Progenitor cell of endocrine pancreas (in vitro differentiated cells): Measurements from ENCODE around the gene HBG2. TPM values are rescaled to one million over a fixed set of nuclear protein-coding genes. Genes with fewer than 3 reads are reported as not detected.

ENCODE experiments used
- DNase-seq: peaks from one replicate; pipeline ENCODE4 v3.0.0; 2021; ENCODE audit warnings: low spot score; ENCODE audit not compliant: unreplicated experiment
- H3K27ac Mint-ChIP-seq: 2 replicates; pipeline ENCODE4 v1.8.0; 2021; ENCODE audit warnings: mild to moderate bottlenecking, moderate library complexity, mixed read lengths
- H3K27me3 Mint-ChIP-seq: 2 replicates; pipeline ENCODE4 v1.8.0; 2021; ENCODE audit warnings: mixed read lengths
- H3K36me3 Mint-ChIP-seq: 2 replicates; pipeline ENCODE4 v1.8.0; 2022; ENCODE audit warnings: mixed read lengths; ENCODE audit not compliant: insufficient read depth
- H3K4me1 Mint-ChIP-seq: 2 replicates; pipeline ENCODE4 v1.8.0; 2021; ENCODE audit warnings: low read depth, mixed read lengths
- H3K4me3 Mint-ChIP-seq: 2 replicates; pipeline ENCODE4 v1.8.0; 2021; ENCODE audit warnings: low read depth, mild to moderate bottlenecking, moderate library complexity, mixed read lengths
- H3K9me3 Mint-ChIP-seq: 2 replicates; pipeline ENCODE4 v1.8.0; 2021; ENCODE audit warnings: low read depth, mixed read lengths
- total RNA-seq: library from RNA; stranded (reverse); gene quantifications from 2 replicates; pipeline ENCODE4 v1.2.1, GENCODE V29; 2021
- TF ChIP-seq, protein P1 (sequence below): fragments of 200-600 bp; sonication (generic); IDR thresholded peaks from one replicate; pipeline ENCODE4 v1.5.0; 2021; ENCODE audit warnings: antibody characterized with exemption, mild to moderate bottlenecking; ENCODE audit not compliant: unreplicated experiment

The HBG2 gene
- total RNA-seq, 1 donor from 2014 or later, result not detected

DNA sequence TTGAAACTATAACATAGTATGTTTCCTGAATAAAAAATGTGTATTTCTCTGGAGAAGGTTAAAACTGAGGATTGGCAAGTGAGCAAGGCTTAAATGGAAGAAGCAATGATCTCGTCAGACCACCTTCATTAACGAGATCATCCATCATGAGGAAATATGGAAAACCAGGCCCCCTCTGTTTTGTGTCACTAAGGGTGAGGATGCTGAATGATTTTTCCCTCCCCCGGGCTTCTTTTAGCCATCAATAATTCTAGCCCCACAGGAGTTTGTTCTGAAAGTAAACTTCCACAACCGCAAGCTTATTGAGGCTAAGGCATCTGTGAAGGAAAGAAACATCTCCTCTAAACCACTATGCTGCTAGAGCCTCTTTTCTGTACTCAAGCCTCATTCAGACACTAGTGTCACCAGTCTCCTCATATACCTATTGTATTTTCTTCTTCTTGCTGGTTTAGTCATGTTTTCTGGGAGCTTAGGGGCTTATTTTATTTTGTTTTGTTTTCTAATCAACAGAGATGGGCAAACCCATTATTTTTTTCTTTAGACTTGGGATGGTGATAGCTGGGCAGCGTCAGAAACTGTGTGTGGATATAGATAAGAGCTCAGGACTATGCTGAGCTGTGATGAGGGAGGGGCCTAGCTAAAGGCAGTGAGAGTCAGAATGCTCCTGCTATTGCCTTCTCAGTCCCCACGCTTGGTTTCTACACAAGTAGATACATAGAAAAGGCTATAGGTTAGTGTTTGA lies 21.0 kb upstream of the HBG2 start:
- Mint-ChIP-seq H3K27ac (no peak overlapping the region), H3K4me3 (no peak overlapping the region), H3K36me3 (no peaks in the 10 kb centered on the region), H3K27me3 (no peaks in the 10 kb centered on the region), H3K9me3 (no peaks in the 10 kb centered on the region), H3K4me1 (peaks cover 7% of the 10 kb centered on the region)
- TF ChIP-seq, protein P1, sequence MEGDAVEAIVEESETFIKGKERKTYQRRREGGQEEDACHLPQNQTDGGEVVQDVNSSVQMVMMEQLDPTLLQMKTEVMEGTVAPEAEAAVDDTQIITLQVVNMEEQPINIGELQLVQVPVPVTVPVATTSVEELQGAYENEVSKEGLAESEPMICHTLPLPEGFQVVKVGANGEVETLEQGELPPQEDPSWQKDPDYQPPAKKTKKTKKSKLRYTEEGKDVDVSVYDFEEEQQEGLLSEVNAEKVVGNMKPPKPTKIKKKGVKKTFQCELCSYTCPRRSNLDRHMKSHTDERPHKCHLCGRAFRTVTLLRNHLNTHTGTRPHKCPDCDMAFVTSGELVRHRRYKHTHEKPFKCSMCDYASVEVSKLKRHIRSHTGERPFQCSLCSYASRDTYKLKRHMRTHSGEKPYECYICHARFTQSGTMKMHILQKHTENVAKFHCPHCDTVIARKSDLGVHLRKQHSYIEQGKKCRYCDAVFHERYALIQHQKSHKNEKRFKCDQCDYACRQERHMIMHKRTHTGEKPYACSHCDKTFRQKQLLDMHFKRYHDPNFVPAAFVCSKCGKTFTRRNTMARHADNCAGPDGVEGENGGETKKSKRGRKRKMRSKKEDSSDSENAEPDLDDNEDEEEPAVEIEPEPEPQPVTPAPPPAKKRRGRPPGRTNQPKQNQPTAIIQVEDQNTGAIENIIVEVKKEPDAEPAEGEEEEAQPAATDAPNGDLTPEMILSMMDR, result no peak
- no peak for DNase-seq

DNA sequence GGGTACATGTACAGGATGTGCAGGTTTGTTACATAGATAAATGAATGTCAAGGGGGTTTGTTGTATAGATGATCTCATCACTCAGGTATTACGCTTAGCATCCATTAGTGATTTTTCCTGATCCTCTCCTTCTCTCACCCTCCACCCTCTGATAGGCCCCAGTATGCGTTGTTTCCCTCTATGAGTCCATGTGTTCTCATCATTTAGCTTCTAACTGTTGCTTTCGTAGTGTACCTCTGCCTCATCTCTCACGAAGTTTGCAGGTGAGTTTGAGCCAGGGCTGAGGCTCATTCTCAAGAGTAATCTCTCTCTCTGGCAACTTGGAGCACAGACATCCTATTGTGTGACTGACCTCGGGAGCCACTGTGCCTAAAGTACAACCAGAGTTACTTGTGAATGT lies 19.8 kb upstream of the HBG2 start:
- Mint-ChIP-seq H3K4me1 (peaks cover 7% of the 10 kb centered on the region), H3K36me3 (no peaks in the 10 kb centered on the region), H3K4me3 (no peak overlapping the region), H3K27ac (no peak overlapping the region), H3K9me3 (no peaks in the 10 kb centered on the region), H3K27me3 (no peaks in the 10 kb centered on the region)
- TF ChIP-seq, protein P1, result no peak
- no peak for DNase-seq

DNA sequence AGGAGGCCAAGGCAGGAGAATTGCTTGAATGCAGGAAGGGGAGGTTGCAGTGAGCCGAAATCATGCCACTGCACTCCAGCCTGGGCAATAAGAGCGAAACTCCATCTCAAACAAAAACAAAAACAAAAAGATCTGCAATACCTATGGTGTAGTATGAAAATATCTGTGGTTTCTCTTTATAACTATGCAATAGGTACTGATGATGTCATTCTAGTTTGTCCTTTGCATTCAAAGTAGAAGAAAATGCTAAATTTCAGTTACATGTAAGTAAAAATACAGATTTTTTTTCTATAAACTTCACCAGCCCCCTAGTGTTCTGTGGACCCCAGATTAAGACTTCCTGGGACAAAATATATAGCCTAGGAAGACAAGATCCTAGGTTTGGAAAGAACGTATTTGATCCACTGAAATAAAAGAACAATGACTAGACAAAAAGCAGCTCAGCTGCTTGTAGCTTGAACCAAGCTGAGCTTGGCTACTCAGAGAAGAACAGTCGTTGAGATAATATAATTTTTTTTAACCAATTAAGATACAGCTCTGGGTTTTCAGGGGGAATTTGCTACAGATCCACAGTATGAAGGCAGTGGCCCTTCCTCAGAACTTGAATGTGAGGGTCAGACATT lies 17.9 kb upstream of the HBG2 start:
- no peaks in the 10 kb centered on the region for H3K27me3 Mint-ChIP-seq
- no peaks in the 10 kb centered on the region for H3K9me3 Mint-ChIP-seq
- H3K27ac Mint-ChIP-seq, result no peak overlapping the region
- DNase-seq, result no peak
- no peak overlapping the region for H3K4me3 Mint-ChIP-seq
- peaks cover 7% of the 10 kb centered on the region for H3K4me1 Mint-ChIP-seq
- TF ChIP-seq, protein P1, result no peak
- H3K36me3 Mint-ChIP-seq, result no peaks in the 10 kb centered on the region

DNA sequence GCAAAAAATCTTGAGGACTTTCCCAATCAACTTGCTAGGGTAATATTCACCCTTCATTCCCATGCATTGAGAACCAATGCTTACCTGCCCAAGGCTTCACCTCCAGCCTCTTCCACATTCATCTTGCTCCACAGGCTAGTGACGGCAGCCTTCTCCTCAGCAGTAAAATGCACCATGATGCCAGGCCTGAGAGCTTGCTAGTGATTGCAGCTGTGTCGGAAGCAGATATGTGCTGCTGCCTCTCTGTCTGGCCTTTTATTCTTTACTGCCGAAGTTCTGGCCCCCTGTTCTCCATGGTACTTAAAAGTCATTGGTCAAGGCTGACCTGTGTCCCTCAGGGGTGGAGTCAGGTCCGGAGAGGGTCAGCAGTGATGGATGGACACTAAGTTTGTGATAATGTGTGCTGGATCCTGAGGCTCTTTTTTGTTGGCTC lies 15.2 kb upstream of the HBG2 start, which contains the start of gene HBE1:
Gene HBE1 (minus strand): TSS at position 231 of the 433 bp plus-strand sequence. CDS start 55 bp downstream, at position 176.
- TF ChIP-seq, protein P1, result no peak
- DNase-seq, result no peak
- H3K4me3 Mint-ChIP-seq, result no peak within 1 kb of the TSS
- H3K9me3 Mint-ChIP-seq, result no peaks in the 10 kb centered on the region
- no peaks in the 10 kb centered on the region for H3K36me3 Mint-ChIP-seq
- no peaks in the 10 kb centered on the region for H3K27me3 Mint-ChIP-seq
- no peak within 1 kb of the TSS for H3K27ac Mint-ChIP-seq
- H3K4me1 Mint-ChIP-seq, result peaks cover 4% of the 10 kb centered on the region

DNA sequence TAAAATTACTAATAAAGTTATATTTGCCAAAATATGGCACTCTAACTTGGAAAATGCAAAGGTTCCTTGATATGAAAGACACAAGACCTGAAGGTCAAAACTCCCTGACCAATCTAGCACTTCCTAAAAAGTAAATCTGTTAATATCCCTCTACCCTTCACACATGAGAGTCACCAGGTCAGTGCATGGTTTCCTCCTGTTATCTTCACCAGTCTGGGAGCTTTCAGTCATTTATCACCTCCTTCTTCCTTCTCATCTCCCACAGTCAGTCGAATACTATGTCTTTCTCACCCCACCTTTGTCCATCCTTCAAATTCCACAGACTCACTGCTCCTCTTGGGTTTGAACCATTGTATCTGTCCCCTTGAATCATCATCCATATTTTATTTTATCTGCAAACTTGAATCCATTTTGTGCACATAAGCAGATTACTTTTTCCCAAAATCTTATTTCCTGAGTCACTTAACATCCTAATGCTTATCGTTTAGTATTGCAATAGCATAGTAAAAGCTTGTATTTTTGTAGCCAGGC lies 12.5 kb upstream of the HBG2 start:
- Mint-ChIP-seq H3K27me3 (no peaks in the 10 kb centered on the region), H3K9me3 (no peaks in the 10 kb centered on the region), H3K27ac (no peak overlapping the region), H3K4me3 (no peak overlapping the region), H3K4me1 (no peaks in the 10 kb centered on the region), H3K36me3 (no peaks in the 10 kb centered on the region)
- TF ChIP-seq, protein P1, result no peak
- no peak for DNase-seq
